B cell (primary cell): ENCODE data around the gene VWA8. TPM values are rescaled to one million over a fixed set of nuclear protein-coding genes. Genes with fewer than 3 reads are reported as not detected.

Experiments used
- ATAC-seq: fragments of 200-7000 bp; cut with Tn5 transposase; one replicate; pipeline ENCODE4 v1.10.0; 2021; ENCODE audit warnings: low read depth, mild to moderate bottlenecking, moderate number of reproducible peaks, moderate library complexity
- CTCF ChIA-PET: fragments of 350-600 bp; sonication (Branson Sonifier 250); formaldehyde crosslinking; loops from one replicate; lab custom pipeline; 2021; ENCODE audit warnings: antibody characterized with exemption, inconsistent platforms; lab: Charles Lee
- POLR2A ChIA-PET: fragments of 350-600 bp; sonication (Branson Sonifier 250); formaldehyde crosslinking; loops from one replicate; lab custom pipeline; 2021; ENCODE audit warnings: antibody characterized with exemption; lab: Charles Lee
- DNase-seq: peaks from one replicate; pipeline ENCODE4 v3.0.0; 2013
- H2AFZ ChIP-seq: 2 replicates; pipeline ENCODE4 v1.6.1; 2012; ENCODE audit warnings: mild to moderate bottlenecking, low read depth, low read length; ENCODE audit not compliant: insufficient read depth, poor library complexity, severe bottlenecking
- H3K27ac ChIP-seq, 2 donors: 1 replicate in 1 of 2; 2 replicates in 1 of 2; pipeline ENCODE4 v1.5.1; 2012 to 2013; ENCODE audit warnings: low read length in 2 of 2, mild to moderate bottlenecking in 2 of 2, moderate library complexity in 1 of 2
- H3K27me3 ChIP-seq, 4 experiments: fragments of 200-600 bp in 1 of 4; sonication (generic) in 1 of 4; replicated peaks in 1 of 4; 1 replicate in 2 of 4; 2 replicates in 2 of 4; pipeline versions ENCODE4 v1.6.1 to v1.7.0; 2013 to 2016; ENCODE audit warnings: low read length in 3 of 4, mild to moderate bottlenecking in 2 of 4, mixed read lengths in 1 of 4, moderate library complexity in 1 of 4; ENCODE audit not compliant: insufficient read depth in 4 of 4, control insufficient read depth in 3 of 4; ENCODE audit errors: control extremely low read depth in 1 of 4
- H3K36me3 ChIP-seq, 2 experiments: replicated peaks in 1 of 2; 1 replicate in 1 of 2; 2 replicates in 1 of 2; pipeline versions ENCODE4 v1.6.1 to v1.7.1; 2013; ENCODE audit warnings: low read length in 1 of 2; ENCODE audit not compliant: insufficient read depth in 2 of 2, control insufficient read depth in 1 of 2; ENCODE audit errors: control extremely low read depth in 1 of 2, extremely low read depth in 1 of 2
- H3K4me1 ChIP-seq, 2 donors: fragments of 200-600 bp in 1 of 2; sonication (generic) in 1 of 2; 1 replicate in 1 of 2; 2 replicates in 1 of 2; pipeline versions ENCODE4 v1.5.1 to v1.6.1; 2013 to 2017; ENCODE audit warnings: low read length in 2 of 2; ENCODE audit not compliant: control insufficient read depth in 2 of 2, insufficient read depth in 2 of 2
- H3K4me2 ChIP-seq: replicated peaks from 2 replicates; pipeline ENCODE3; 2012; ENCODE audit warnings: mild to moderate bottlenecking, low read depth, low read length; ENCODE audit not compliant: poor library complexity, severe bottlenecking
- H3K4me3 ChIP-seq, 5 experiments: fragments of 200-600 bp in 1 of 5; sonication (generic) in 1 of 5; 1 replicate in 3 of 5; 2 replicates in 2 of 5; pipeline versions ENCODE4 v1.5.1 to v1.7.0; 2011 to 2016; ENCODE audit warnings: low read length in 4 of 5, mild to moderate bottlenecking in 4 of 5, low read depth in 2 of 5, control low read depth in 1 of 5, moderate library complexity in 1 of 5; ENCODE audit not compliant: insufficient read depth in 1 of 5; ENCODE audit errors: control extremely low read depth in 1 of 5, extremely low read depth in 1 of 5
- H3K79me2 ChIP-seq: fragments of 200-600 bp; sonication (generic); one replicate; pipeline ENCODE4 v1.6.0; 2016; ENCODE audit warnings: low read length; ENCODE audit not compliant: control insufficient read depth, insufficient read depth
- H3K9ac ChIP-seq: fragments of 200-600 bp; sonication (generic); 2 replicates; pipeline ENCODE4 v1.6.1; 2017; ENCODE audit warnings: mild to moderate bottlenecking, low read length, moderate library complexity
- H3K9me3 ChIP-seq, 3 donors: one replicate each; pipeline versions ENCODE4 v1.6.1 to v1.7.1; 2013; ENCODE audit warnings: low read length in 2 of 3; ENCODE audit not compliant: control insufficient read depth in 2 of 3, insufficient read depth in 1 of 3; ENCODE audit errors: control extremely low read depth in 1 of 3
- H4K20me1 ChIP-seq: 2 replicates; pipeline ENCODE4 v1.6.0; 2012; ENCODE audit warnings: mild to moderate bottlenecking, low read length; ENCODE audit not compliant: insufficient read depth, control insufficient read depth, poor library complexity, severe bottlenecking
- H3K27ac Mint-ChIP-seq: one replicate; pipeline ENCODE4 v1.8.0; 2021; ENCODE audit warnings: mixed read lengths
- H3K27me3 Mint-ChIP-seq: one replicate; pipeline ENCODE4 v1.8.0; 2021; ENCODE audit warnings: mixed read lengths
- H3K4me1 Mint-ChIP-seq: one replicate; pipeline ENCODE4 v1.8.0; 2021; ENCODE audit warnings: mixed read lengths
- H3K4me3 Mint-ChIP-seq: one replicate; pipeline ENCODE4 v1.8.0; 2021; ENCODE audit warnings: mixed read lengths
- H3K9me3 Mint-ChIP-seq: one replicate; pipeline ENCODE4 v1.8.0; 2022; ENCODE audit warnings: mixed read lengths; ENCODE audit not compliant: insufficient read depth
- CTCF ChIP-seq: fragments of 200-600 bp; IDR thresholded peaks from one replicate; pipeline ENCODE4 v1.8.0; 2022; ENCODE audit warnings: antibody characterized with exemption, mild to moderate bottlenecking
- EZH2 ChIP-seq: IDR thresholded peaks from 2 replicates; pipeline ENCODE4 v1.6.1; 2012; ENCODE audit warnings: borderline replicate concordance, low read depth, mild to moderate bottlenecking, moderate library complexity, low read length; ENCODE audit not compliant: insufficient read depth, poor library complexity, severe bottlenecking
- WGBS: methylation state at CpG from one replicate; pipeline ENCODE4 v1.1.5; 2013; ENCODE audit warnings: missing lambda C conversion rate; ENCODE audit not compliant: insufficient coverage; 5-methylcytosine and 5-hydroxymethylcytosine counted together
- intact Hi-C: fragments of 100-400 bp; cut with micrococcal nuclease; formaldehyde crosslinking; loops from one replicate; pipeline ENCODE4 v1.10.0; 2022
- polyA plus RNA-seq: library from polyadenylated mRNA; depleted of rRNA; stranded (reverse); fragments of >200 nt; gene quantifications from 2 replicates; pipeline ENCODE4 v1.2.3, GENCODE V29; 2012
- total RNA-seq, 2 donors: library from RNA; stranded (reverse); fragments of 120-200 nt in 1 of 2; gene quantifications; 1 replicate in 1 of 2; 2 replicates in 1 of 2; pipeline versions ENCODE4 v1.2.3 to v1.2.4, GENCODE V29; 2013 to 2022

VWA8 gene
- total and polyA plus RNA-seq, 2 donors (not counting 1 experiment from before 2014, with no cell fraction given) = 6.0 to 19.7 TPM

GRCh38 chr13:41938918-41939317 lies 22.0 kb downstream of the VWA8 start:
- no CpG with 5 or more reads among the region's 1 CpG for WGBS
- ATAC-seq (no peak), DNase-seq (no peak)
- H3K27me3 ChIP-seq = no peaks in the 10 kb centered on the region
- peaks cover 0 to 4% (median 0%) of the 10 kb centered on the region in 3 donors for H3K9me3 ChIP-seq
- no peak overlapping the region for H3K27ac ChIP-seq
- TF ChIP-seq EZH2 (no peak), CTCF (no peak)
- H3K36me3 ChIP-seq = peaks cover 0 to 12% of the 10 kb centered on the region in 2 experiments
- no peak overlapping the region for H3K9ac ChIP-seq
- no peak overlapping the region for H2AFZ ChIP-seq
- Mint-ChIP-seq H3K4me3 (no peak overlapping the region), H3K4me1 (no peaks in the 10 kb centered on the region), H3K27me3 (no peaks in the 10 kb centered on the region), H3K27ac (no peak overlapping the region), H3K9me3 (peaks cover 4% of the 10 kb centered on the region)
- H4K20me1 ChIP-seq = no peaks in the 10 kb centered on the region
- H3K4me2 ChIP-seq = no peak overlapping the region
- intact Hi-C loops = no loop called here
- H3K4me3 ChIP-seq = no peak overlapping the region
- CTCF ChIA-PET = interaction anchor here (0.7 kb wide), 1 partner anchor 292 kb away, joined by 4 read pairs; no protein-coding TSS in a partner anchor
- peaks cover 22% of the 10 kb centered on the region for H3K79me2 ChIP-seq
- POLR2A ChIA-PET = no interaction called here
- no peaks in the 10 kb centered on the region for H3K4me1 ChIP-seq

DNA sequence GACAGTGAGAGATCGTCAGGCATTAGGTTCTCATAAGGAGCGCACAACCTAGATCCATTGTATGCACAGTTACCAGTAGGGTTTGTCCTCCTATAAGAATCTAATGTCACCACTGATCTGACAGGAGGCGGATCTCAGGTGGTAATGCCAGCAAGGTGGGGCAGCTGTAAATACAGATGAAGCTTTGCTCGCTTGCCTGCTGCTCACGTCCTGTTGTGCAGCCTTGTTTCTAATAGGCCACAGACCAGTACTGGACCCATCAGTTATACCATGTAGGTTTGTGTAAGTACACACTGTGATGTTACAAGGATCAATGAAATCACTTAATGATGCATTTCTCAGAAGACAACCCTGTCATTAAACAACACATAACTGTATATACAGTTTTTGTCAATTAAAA lies 23.5 kb downstream of the VWA8 start:
- no peak for ATAC-seq

More for the DNA sequence above, 23.5 kb downstream of the VWA8 start:
- Histone ChIP-seq H3K27ac (no peak overlapping the region), H3K4me3 (no peak overlapping the region), H4K20me1 (no peaks in the 10 kb centered on the region), H3K9ac (no peak overlapping the region), H3K4me1 (no peaks in the 10 kb centered on the region), H3K4me2 (no peak overlapping the region), H3K79me2 (peaks cover 15% of the 10 kb centered on the region), H3K9me3 (peaks cover 0 to 4% (median 0%) of the 10 kb centered on the region in 3 donors), H3K36me3 (peaks cover 0 to 6% of the 10 kb centered on the region in 2 experiments), H3K27me3 (no peaks in the 10 kb centered on the region), H2AFZ (no peak overlapping the region)
- no CpG with 5 or more reads among the region's 5 CpGs for WGBS
- Mint-ChIP-seq H3K9me3 (peaks cover 7% of the 10 kb centered on the region), H3K27ac (no peak overlapping the region), H3K4me1 (no peaks in the 10 kb centered on the region), H3K4me3 (no peak overlapping the region), H3K27me3 (no peaks in the 10 kb centered on the region)
- ChIA-PET CTCF (interaction anchor here (0.6 kb wide), 1 partner anchor 127 kb away, joined by 3 read pairs; no protein-coding TSS in a partner anchor), POLR2A (no interaction called here)
- TF ChIP-seq CTCF (no peak), EZH2 (no peak)
- DNase-seq = no peak
- intact Hi-C loops = no loop called here
